OCI-LY3 (cell line): ENCODE measurements around the gene CLN3.

Experiments used
- EZH2phosphoT487 ChIP-seq: fragments of 200-600 bp; shearing (Covaris generic); IDR thresholded peaks from 2 replicates; pipeline ENCODE4 v1.6.1; 2018; ENCODE audit warnings: antibody characterized with exemption, mixed run types, low read depth
- TF ChIP-seq, protein P1 (sequence below): fragments of 200-600, 300-600 bp; sonication (generic); IDR thresholded peaks from 2 replicates; pipeline ENCODE4 v1.5.1; 2014; ENCODE audit warnings: antibody characterized with exemption, low read length, low read depth

DNA sequence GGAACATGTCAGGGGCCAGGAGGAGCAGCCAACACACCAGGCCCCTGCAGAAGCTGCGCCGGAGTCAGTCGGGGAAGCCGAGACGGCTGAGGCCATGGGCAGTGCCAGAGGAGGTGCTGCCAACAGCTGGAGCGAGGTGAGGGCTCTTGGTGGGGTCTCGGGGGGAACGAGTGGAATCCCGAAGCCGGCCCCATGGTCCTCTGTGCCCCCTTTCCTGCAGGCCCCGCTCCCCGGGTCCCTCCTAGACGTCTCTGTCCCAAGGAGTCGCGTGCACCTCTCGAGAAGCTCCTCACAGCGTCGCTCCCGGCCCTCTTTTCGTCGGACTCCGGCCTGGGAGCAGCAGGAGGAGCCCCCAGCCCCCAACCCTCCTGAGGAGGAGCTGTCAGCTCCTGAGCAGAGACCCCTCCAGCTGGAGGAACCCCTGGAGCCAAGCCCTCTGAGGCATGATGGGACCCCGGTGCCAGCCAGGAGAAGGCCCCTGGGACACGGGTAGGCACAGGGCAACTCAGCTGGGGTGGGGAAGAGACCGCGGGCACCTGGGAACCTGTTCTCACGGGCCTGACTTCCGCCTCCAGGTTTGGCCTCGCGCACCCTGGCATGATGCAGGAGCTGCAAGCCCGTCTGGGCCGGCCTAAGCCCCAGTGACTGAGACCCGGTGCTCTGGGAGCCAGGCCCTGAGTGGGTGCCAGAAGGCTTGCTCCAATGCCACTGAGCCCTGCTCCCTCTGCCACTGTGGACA, 6.2 kb upstream of the CLN3 start:
- TF ChIP-seq, protein P1, sequence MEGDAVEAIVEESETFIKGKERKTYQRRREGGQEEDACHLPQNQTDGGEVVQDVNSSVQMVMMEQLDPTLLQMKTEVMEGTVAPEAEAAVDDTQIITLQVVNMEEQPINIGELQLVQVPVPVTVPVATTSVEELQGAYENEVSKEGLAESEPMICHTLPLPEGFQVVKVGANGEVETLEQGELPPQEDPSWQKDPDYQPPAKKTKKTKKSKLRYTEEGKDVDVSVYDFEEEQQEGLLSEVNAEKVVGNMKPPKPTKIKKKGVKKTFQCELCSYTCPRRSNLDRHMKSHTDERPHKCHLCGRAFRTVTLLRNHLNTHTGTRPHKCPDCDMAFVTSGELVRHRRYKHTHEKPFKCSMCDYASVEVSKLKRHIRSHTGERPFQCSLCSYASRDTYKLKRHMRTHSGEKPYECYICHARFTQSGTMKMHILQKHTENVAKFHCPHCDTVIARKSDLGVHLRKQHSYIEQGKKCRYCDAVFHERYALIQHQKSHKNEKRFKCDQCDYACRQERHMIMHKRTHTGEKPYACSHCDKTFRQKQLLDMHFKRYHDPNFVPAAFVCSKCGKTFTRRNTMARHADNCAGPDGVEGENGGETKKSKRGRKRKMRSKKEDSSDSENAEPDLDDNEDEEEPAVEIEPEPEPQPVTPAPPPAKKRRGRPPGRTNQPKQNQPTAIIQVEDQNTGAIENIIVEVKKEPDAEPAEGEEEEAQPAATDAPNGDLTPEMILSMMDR, result no peak
- no peak for TF ChIP-seq EZH2phosphoT487
